MM.1S (cell line): ENCODE results near the gene MEGF11.

Experiments used
- CTCF ChIP-seq: fragments of 300-600 bp; sonication (generic); IDR thresholded peaks from 2 replicates; pipeline ENCODE4 v1.5.1; 2016; ENCODE audit warnings: antibody characterized with exemption, low read length, mixed read lengths
- EZH2 ChIP-seq: fragments of 300-600 bp; sonication (generic); optimal IDR thresholded peaks from 2 replicates; pipeline ENCODE3; 2017; ENCODE audit warnings: low read depth, mild to moderate bottlenecking, antibody characterized with exemption, low read length, mixed read lengths

GRCh38 chr15:66029650-66030049 is 223.9 kb downstream of the MEGF11 start:
- no peak for TF ChIP-seq CTCF
- TF ChIP-seq EZH2 = no peak
